ENCODE data around the gene NGLY1.

The NGLY1 gene

GRCh38 chr3:25708036-25708435 lies 75.2 kb downstream of the NGLY1 start:
- no peak for DNase-seq (ENCODE audit: low spot score)

GRCh38 chr3:25707268-25707926 lies 75.8 kb downstream of the NGLY1 start:
- DNase-seq (ENCODE audit: low spot score) = no peak

- DNase-seq (ENCODE audit: low spot score) = no peak
Measured at GRCh38 chr3:25706213-25706612, 77.0 kb downstream of the NGLY1 start.

DNA sequence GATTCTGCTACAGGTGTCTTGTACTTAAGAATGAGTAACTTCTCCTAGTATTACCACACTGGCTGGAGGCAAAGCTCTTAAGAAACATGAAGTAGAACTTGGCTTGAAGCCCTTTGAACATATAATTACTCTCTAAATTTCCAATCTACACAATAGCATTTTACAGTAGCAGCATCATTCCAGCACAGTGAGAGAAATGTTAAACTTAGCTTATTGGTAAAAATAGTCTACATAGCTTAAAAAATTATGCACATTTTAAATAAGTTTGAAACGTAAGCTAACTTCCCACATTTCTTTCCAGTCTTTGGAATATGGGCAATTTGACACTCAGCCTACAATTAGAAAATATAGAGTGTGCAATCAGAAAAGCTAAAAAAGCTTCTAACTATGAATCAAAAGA lies 85.7 kb downstream of the NGLY1 start:
- no peak for DNase-seq (ENCODE audit: low spot score)

DNA sequence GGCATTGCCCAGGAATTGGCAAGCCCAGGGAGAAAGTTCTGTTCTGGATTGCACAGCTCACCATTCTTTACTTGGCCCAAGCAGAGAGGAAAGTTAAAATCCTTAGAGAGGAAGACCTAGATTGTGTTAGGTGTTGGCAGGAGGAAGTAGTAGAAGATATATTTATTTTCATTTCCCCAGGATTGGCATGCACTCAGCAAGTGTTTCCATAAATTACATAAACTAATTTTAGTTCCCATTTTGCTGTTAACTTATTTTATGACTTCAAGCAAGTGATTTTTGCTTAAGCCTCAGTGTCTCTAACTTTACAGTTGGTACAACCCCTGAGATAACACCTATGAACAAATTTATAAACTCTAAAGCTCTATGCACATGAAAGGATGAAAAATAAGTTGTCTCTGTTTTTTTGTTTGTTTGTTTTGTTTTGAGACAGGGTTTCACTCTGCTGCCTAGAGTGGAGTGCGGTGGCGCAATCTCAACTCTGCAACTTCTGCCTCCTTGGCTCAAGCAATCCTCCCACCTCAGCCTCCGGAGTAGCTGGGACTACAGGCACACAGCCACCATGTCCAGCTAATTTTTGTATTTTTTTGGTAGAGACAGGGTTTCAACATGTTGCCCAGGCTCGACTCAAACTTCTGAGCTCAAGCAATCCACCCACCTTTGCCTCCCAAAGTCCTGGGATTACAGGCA lies 87.4 kb downstream of the NGLY1 start:
- no peak for DNase-seq (ENCODE audit: low spot score)

DNA sequence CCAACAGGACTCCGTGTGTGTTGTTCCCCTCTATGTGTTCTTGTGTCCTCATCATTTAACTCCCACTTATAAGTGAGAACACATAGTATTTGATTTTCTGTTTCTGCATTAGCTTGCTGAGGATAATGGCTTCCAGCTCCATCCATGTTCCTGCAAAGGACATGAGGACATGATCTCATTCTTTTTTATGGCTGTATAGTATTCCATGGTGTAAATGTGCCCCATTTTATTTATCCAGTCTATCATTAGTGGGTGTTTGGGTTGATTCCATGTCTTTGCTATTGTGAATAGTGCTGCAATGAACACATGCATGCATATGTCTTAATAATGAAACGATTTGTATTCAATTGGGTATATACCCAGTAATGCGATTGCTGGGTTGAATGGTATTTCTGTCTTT lies 90.0 kb downstream of the NGLY1 start:
- DNase-seq (ENCODE audit: low spot score) = no peak

GRCh38 chr3:25692341-25692740 lies 90.9 kb downstream of the NGLY1 start:
- no peak for DNase-seq (ENCODE audit: low spot score)

GRCh38 chr3:25690768-25691533 lies 92.3 kb downstream of the NGLY1 start:
- DNase-seq (ENCODE audit: low spot score) = no peak

DNA sequence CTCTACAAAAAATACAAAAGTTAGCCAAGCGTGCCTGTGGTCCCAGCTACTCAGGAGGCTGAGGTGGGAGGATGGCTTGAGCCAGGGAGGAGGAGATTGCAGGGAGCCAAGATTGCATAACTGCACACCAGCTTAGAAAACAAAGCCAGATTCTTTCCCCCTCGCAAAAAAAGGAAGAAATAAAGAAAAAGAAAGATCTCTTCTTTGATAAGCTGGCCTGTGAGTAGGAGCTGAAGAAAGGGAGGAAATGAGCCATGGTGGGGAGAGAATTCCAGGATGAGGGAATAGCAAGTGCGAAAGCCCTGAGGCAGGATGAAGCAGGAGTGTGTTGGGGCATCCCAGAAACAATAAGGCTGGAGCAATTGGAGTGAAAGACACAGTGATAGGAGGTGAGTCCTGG lies 94.0 kb downstream of the NGLY1 start:
- no peak for DNase-seq (ENCODE audit: low spot score)

- DNase-seq (ENCODE audit: low spot score) = no peak
Measured at GRCh38 chr3:25687742-25688141, 95.5 kb downstream of the NGLY1 start.

GRCh38 chr3:25686766-25687165 lies 96.5 kb downstream of the NGLY1 start:
- DNase-seq (ENCODE audit: low spot score) = no peak

GRCh38 chr3:25683882-25684281 lies 99.4 kb downstream of the NGLY1 start:
- no peak for DNase-seq (ENCODE audit: low spot score)

DNA sequence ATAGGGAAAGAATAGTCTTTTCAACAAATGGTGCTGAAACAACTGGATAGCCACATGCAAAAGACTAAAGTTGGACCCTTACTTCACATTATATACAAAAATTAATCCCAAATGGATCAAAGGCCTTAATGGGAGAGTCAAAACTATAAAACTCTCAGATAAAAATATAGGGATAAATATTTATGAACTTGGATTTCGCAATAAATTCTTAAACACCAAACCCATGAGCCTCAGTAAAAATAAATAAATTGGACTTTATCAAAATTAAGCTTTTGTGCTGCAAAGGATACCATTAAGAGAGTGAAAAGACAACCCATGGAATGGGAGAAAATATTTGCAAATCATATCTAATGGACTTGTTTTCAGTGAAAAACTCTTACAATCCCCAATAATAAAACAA lies 99.8 kb downstream of the NGLY1 start:
- no peak for DNase-seq (ENCODE audit: low spot score)

DNA sequence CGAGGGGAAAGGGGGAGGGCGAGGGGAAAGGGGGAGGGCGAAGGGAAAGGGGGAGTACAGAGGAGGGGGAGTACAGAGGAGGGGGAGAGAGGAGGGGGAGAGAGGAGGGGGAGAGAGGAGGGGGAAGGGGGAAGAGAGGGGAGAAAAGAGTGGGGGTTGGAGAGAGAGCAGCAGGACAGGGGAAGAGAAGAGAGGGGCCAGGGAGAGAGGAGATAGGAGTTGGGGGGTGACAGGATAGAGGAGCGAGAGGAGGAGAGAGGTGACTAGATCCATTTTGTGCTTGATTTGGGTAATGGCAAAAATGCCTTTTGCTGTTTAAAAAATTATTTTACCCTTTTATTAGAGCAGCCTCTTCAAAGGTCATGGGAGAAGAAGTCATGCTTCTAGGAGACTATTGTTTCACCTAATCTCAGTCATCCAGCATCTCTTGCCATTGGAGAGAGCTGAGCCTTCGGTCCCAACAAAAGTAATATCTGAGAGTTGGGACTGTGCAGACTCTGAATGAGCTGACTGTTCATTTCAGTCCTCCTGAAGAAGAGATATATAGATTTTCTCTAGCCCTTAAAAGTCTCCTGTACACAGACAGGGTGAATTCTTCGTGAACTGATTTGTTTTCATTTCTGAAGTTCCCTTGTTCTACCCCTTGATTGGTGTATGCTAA lies 103.5 kb downstream of the NGLY1 start:
- DNase-seq (ENCODE audit: low spot score) = no peak

- no peak for DNase-seq (ENCODE audit: low spot score)
Measured at GRCh38 chr3:25679166-25679565, 104.1 kb downstream of the NGLY1 start.

- no peak for DNase-seq (ENCODE audit: low spot score)
Measured at GRCh38 chr3:25678581-25678980, 104.7 kb downstream of the NGLY1 start.

DNA sequence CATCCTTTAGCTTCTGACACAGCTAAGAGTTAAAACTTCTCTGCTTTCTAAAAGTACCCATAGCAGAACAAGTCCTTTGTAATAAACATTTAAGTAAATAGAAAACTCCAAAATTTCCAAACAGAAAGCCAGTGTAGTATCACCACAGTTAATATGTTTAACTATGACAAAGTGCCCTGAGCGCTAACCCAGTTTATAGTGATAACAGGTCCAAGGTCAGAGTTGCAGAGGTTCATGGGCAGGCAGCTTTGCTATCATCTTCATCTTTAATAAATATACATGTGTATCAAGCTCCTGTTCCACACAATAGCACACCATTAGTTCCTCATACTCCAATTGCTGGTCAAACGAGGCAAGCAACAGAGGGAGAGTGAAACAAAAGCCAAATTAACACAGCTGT lies 106.1 kb downstream of the NGLY1 start:
- no peak for DNase-seq (ENCODE audit: low spot score)

DNA sequence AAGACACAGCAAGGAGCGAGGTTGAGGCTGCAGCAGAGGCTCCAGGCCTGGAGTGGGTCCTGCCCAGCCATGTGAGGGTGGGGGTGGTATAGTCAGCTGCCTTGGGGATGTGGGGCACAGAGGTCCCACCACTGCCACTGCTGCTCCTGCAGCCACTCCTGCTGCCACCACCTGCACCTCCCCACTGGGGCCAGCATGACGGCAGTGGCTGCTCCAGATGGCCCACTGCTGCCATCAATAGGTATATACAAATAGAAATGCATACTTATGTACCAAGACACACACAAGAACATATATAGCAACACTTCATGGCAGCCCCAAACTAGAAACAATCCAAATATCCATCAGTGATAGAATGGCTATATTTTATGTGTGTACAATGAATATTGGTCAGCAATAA lies 108.6 kb downstream of the NGLY1 start:
- no peak for DNase-seq (ENCODE audit: low spot score)

- DNase-seq (ENCODE audit: low spot score) = no peak
Measured at GRCh38 chr3:25673738-25674298, 109.4 kb downstream of the NGLY1 start.

Data from CD4-positive, alpha-beta T cell treated with Interleukin-15 for 4 hours (primary cell).